ENCODE measurements around the gene MYBPC1. TPM values are rescaled to one million over a fixed set of nuclear protein-coding genes. Genes with fewer than 3 reads are reported as not detected.

MYBPC1 gene
- polyA plus RNA-seq, 1 donor: 3,488 TPM

Other genes with a start within 250 kb of the MYBPC1 start
- 69.5 TPM for gene ARL1, start 187.2 kb upstream of the MYBPC1 start, polyA plus RNA-seq (ENCODE audit: insufficient read length)
- not detected for gene SPIC, start 119.6 kb upstream of the MYBPC1 start, polyA plus RNA-seq (ENCODE audit: insufficient read length)
- gene CHPT1, start 102.7 kb downstream of the MYBPC1 start, polyA plus RNA-seq (ENCODE audit: insufficient read length): 27.9 TPM
- gene SYCP3, start 144.5 kb downstream of the MYBPC1 start, polyA plus RNA-seq (ENCODE audit: insufficient read length): 0.41 TPM
- gene GNPTAB, start 236.0 kb downstream of the MYBPC1 start, polyA plus RNA-seq (ENCODE audit: insufficient read length): 18.1 TPM

All from hindlimb muscle (tissue), 1 donor.